ENCODE measurements around the gene PPP6R3. TPM values are rescaled to one million over a fixed set of nuclear protein-coding genes. Genes with fewer than 3 reads are reported as not detected.
"Not testable (repeated sequence)": the region's sequence is repeated elsewhere in the genome, so short reads cannot be mapped to it uniquely, and the experiment has no call there.

The PPP6R3 gene
- total RNA-seq, 1 experiment from 2014 or later: 163 TPM

GRCh38 chr11:68632802-68633201 is 172.2 kb downstream of the PPP6R3 start:
- ATAC-seq (peak; percentile 96), DNase-seq (ENCODE audit: low read depth, low spot score) (peak; percentile 20)
- TF ChIP-seq, protein P1, sequence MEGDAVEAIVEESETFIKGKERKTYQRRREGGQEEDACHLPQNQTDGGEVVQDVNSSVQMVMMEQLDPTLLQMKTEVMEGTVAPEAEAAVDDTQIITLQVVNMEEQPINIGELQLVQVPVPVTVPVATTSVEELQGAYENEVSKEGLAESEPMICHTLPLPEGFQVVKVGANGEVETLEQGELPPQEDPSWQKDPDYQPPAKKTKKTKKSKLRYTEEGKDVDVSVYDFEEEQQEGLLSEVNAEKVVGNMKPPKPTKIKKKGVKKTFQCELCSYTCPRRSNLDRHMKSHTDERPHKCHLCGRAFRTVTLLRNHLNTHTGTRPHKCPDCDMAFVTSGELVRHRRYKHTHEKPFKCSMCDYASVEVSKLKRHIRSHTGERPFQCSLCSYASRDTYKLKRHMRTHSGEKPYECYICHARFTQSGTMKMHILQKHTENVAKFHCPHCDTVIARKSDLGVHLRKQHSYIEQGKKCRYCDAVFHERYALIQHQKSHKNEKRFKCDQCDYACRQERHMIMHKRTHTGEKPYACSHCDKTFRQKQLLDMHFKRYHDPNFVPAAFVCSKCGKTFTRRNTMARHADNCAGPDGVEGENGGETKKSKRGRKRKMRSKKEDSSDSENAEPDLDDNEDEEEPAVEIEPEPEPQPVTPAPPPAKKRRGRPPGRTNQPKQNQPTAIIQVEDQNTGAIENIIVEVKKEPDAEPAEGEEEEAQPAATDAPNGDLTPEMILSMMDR (IDR thresholded peaks at IDR 0.05): peak; percentile 87
- TF ChIP-seq SIN3A (IDR thresholded peaks at IDR 0.05; ENCODE audit: borderline replicate concordance, insufficient read depth, low read depth, low read length) (no peak), TCF7L2 (IDR thresholded peaks at IDR 0.05; ENCODE audit: low read depth, low read length) (no peak)
- Histone ChIP-seq H3K9me3 (ENCODE audit: control insufficient read depth, insufficient read depth, low read depth, low read length) (no peaks in the 10 kb centered on the region), H3K4me1 (ENCODE audit: control insufficient read depth, insufficient read depth, low read length) (no peaks in the 10 kb centered on the region), H3K4me3 (ENCODE audit: low read depth in 2 of 2, low read length in 2 of 2) (no peak overlapping the region), H3K27me3 (ENCODE audit: control insufficient read depth, insufficient read depth, low read length) (peaks cover 3% of the 10 kb centered on the region), H3K36me3 (ENCODE audit: control insufficient read depth, insufficient read depth, low read length) (no peaks in the 10 kb centered on the region), H3K27ac (ENCODE audit: low read length) (no peak overlapping the region)
- CTCF ChIA-PET: interaction anchor here (0.6 to 1.1 kb wide), 5 partner anchors 20 to 416 kb away, joined by 3 to 18 read pairs (median 3); partner anchors contain the start of gene TPCN2
- BruUV-seq (replicated peaks): no TSS peak
- in situ Hi-C loops (cut with HindIII; ENCODE audit: low pct_unique_long_range_greater_than_20kb, low sequenced_read_pairs) (no loop called here), intact Hi-C loops (cut with micrococcal nuclease; ENCODE audit: unreplicated experiment) (no loop called here)
- POLR2A ChIA-PET: no interaction called here

- H3K27ac ChIP-seq (ENCODE audit: low read length); H3K4me3 ChIP-seq (ENCODE audit: low read depth in 2 of 2, low read length in 2 of 2); H3K36me3 ChIP-seq (ENCODE audit: control insufficient read depth, insufficient read depth, low read length); H3K9me3 ChIP-seq (ENCODE audit: control insufficient read depth, insufficient read depth, low read depth, low read length); H3K27me3 ChIP-seq (ENCODE audit: control insufficient read depth, insufficient read depth, low read length); intact Hi-C loops (cut with micrococcal nuclease; ENCODE audit: unreplicated experiment); BruUV-seq (replicated peaks); H3K4me1 ChIP-seq (ENCODE audit: control insufficient read depth, insufficient read depth, low read length); DNase-seq (ENCODE audit: low read depth, low spot score); CTCF ChIA-PET; ATAC-seq; POLR2A ChIA-PET; in situ Hi-C loops (cut with HindIII; ENCODE audit: low pct_unique_long_range_greater_than_20kb, low sequenced_read_pairs): not testable (repeated sequence)
These were observed 174.1 kb downstream of the PPP6R3 start for GRCh38 chr11:68634606-68635005.

DNA sequence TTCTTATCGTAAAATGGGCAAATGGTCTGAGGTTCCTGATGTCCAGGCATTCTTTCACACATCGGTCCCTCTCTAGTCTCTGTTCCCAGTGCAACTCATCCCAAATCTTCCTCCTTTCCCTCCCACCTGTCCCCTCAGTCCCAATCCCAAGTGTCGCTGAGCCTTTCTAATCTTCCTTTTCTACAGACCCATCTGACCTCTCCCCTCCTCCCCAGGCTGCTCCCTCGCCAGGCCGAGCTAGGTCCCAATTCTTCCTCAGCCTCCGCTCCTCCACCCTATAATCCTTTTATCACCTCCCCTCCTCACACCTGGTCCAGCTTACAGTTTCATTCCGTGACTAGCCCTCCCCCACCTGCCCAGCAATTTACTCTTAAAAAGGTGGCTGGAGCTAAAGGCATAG is 174.6 kb downstream of the PPP6R3 start:
- H3K27me3 ChIP-seq (ENCODE audit: control insufficient read depth, insufficient read depth, low read length); CTCF ChIA-PET; POLR2A ChIA-PET; H3K4me3 ChIP-seq (ENCODE audit: low read depth in 2 of 2, low read length in 2 of 2); intact Hi-C loops (cut with micrococcal nuclease; ENCODE audit: unreplicated experiment); H3K9me3 ChIP-seq (ENCODE audit: control insufficient read depth, insufficient read depth, low read depth, low read length); H3K4me1 ChIP-seq (ENCODE audit: control insufficient read depth, insufficient read depth, low read length); DNase-seq (ENCODE audit: low read depth, low spot score); in situ Hi-C loops (cut with HindIII; ENCODE audit: low pct_unique_long_range_greater_than_20kb, low sequenced_read_pairs); ATAC-seq; H3K27ac ChIP-seq (ENCODE audit: low read length); BruUV-seq (replicated peaks); H3K36me3 ChIP-seq (ENCODE audit: control insufficient read depth, insufficient read depth, low read length): not testable (repeated sequence)

GRCh38 chr11:68635883-68636282 is 175.3 kb downstream of the PPP6R3 start:
- H3K4me1 ChIP-seq (ENCODE audit: control insufficient read depth, insufficient read depth, low read length); DNase-seq (ENCODE audit: low read depth, low spot score); H3K27ac ChIP-seq (ENCODE audit: low read length); CTCF ChIA-PET; intact Hi-C loops (cut with micrococcal nuclease; ENCODE audit: unreplicated experiment); ATAC-seq; H3K27me3 ChIP-seq (ENCODE audit: control insufficient read depth, insufficient read depth, low read length); H3K36me3 ChIP-seq (ENCODE audit: control insufficient read depth, insufficient read depth, low read length); H3K9me3 ChIP-seq (ENCODE audit: control insufficient read depth, insufficient read depth, low read depth, low read length); BruUV-seq (replicated peaks); POLR2A ChIA-PET; H3K4me3 ChIP-seq (ENCODE audit: low read depth in 2 of 2, low read length in 2 of 2); in situ Hi-C loops (cut with HindIII; ENCODE audit: low pct_unique_long_range_greater_than_20kb, low sequenced_read_pairs): not testable (repeated sequence)

DNA sequence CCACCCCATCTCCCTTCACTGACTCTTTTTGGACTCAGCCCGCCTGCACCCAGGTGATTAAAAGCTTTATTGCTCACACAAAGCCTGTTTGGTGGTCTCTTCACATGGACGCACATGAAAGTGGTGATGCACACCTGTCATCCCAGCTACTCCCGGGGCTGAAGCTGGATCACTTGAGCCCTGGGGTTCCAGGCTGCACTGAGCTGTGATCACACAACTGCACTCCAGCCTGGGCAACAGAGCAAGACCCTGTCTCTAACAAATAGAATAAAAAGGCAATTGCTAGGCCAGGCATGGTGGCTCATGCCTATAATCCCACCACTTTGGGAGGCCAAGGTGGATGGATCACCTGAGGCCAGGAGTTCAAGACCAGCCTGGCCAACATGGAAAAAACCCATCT is 178.8 kb downstream of the PPP6R3 start:
- H3K27ac ChIP-seq (ENCODE audit: low read length); BruUV-seq (replicated peaks); CTCF ChIA-PET; H3K27me3 ChIP-seq (ENCODE audit: control insufficient read depth, insufficient read depth, low read length); in situ Hi-C loops (cut with HindIII; ENCODE audit: low pct_unique_long_range_greater_than_20kb, low sequenced_read_pairs); DNase-seq (ENCODE audit: low read depth, low spot score); intact Hi-C loops (cut with micrococcal nuclease; ENCODE audit: unreplicated experiment); H3K9me3 ChIP-seq (ENCODE audit: control insufficient read depth, insufficient read depth, low read depth, low read length); H3K4me3 ChIP-seq (ENCODE audit: low read depth in 2 of 2, low read length in 2 of 2); H3K36me3 ChIP-seq (ENCODE audit: control insufficient read depth, insufficient read depth, low read length); H3K4me1 ChIP-seq (ENCODE audit: control insufficient read depth, insufficient read depth, low read length); ATAC-seq: not testable (repeated sequence)
- POLR2A ChIA-PET: interaction anchor here (0.7 kb wide), 1 partner anchor 39 kb away, joined by 9 read pairs; no protein-coding TSS in a partner anchor

Data from Panc1 (cell line).